ENCODE results near the gene CBLC.

GRCh38 chr19:44792281-44792680 lies 14.6 kb downstream of the CBLC start:
- TF ChIP-seq CTCF (IDR thresholded peaks at IDR 0.05; ENCODE audit: borderline replicate concordance, extremely low read depth, low read length, poor library complexity, severe bottlenecking) (no peak), EZH2 (IDR thresholded peaks at IDR 0.05; ENCODE audit: borderline replicate concordance, low read depth, low read length, severe bottlenecking) (no peak)

Data from DND-41 (cell line).